Stimulated activated CD8-positive, alpha-beta memory T cell treated with anti-CD3 and anti-CD28 coated beads, Interleukin-15, amount 100 ng/mL, for 48 hours (primary cell): ENCODE measurements around the gene ARF1.
"Not testable (repeated sequence)": the region's sequence is repeated elsewhere in the genome, so short reads cannot be mapped to it uniquely, and the experiment has no call there.

Experiments used
- DNase-seq, 2 donors: peaks; one replicate each; pipeline ENCODE4 v3.0.0-alpha.2; 2020; ENCODE audit warnings: low read depth in 2 of 2

ARF1 gene

GRCh38 chr1:228101994-228102790 is 19.7 kb downstream of the ARF1 start:
- no peak for DNase-seq

GRCh38 chr1:228102791-228103620 is 20.5 kb downstream of the ARF1 start, which contains the start of gene C1orf35:
C1orf35 (minus strand) TSS chr1:228103325; CDS start chr1:228103227, 98 bp downstream.
- peak; percentile 93 to 94 for DNase-seq

GRCh38 chr1:228104526-228105269 is 22.2 kb downstream of the ARF1 start:
- DNase-seq = no peak

GRCh38 chr1:228105270-228105995 is 22.9 kb downstream of the ARF1 start:
- DNase-seq = no peak

- DNase-seq = no peak
Observed at GRCh38 chr1:228105996-228106799, 23.7 kb downstream of the ARF1 start.

- DNase-seq = no peak
Observed at GRCh38 chr1:228106800-228107054, 24.2 kb downstream of the ARF1 start.

GRCh38 chr1:228107636-228108035 is 25.1 kb downstream of the ARF1 start:
- no peak for DNase-seq

GRCh38 chr1:228108055-228108690 is 25.7 kb downstream of the ARF1 start:
- no peak for DNase-seq

- DNase-seq = no peak
Observed at GRCh38 chr1:228108742-228109072, 26.2 kb downstream of the ARF1 start.

GRCh38 chr1:228109073-228109961 is 26.8 kb downstream of the ARF1 start, which contains the start of gene MRPL55:
MRPL55 (minus strand) TSS chr1:228109299; CDS start chr1:228108260, 1,039 bp downstream.
- peak; percentile 96 for DNase-seq

- DNase-seq = no peak
Observed at GRCh38 chr1:228109962-228110488, 27.5 kb downstream of the ARF1 start.

- no peak for DNase-seq
Observed at GRCh38 chr1:228110556-228110955, 28.0 kb downstream of the ARF1 start.

- not testable (repeated sequence) for DNase-seq
Observed at GRCh38 chr1:228111315-228111714, 28.8 kb downstream of the ARF1 start.

- no peak for DNase-seq
Observed at GRCh38 chr1:228112167-228112566, 29.7 kb downstream of the ARF1 start.

GRCh38 chr1:228112617-228113016 is 30.1 kb downstream of the ARF1 start:
- no peak for DNase-seq

- no peak for DNase-seq
Observed at GRCh38 chr1:228114827-228115226, 32.3 kb downstream of the ARF1 start.

- DNase-seq = no peak
Observed at GRCh38 chr1:228117335-228117734, 34.8 kb downstream of the ARF1 start.

- DNase-seq = no peak
Observed at GRCh38 chr1:228118040-228118439, 35.5 kb downstream of the ARF1 start.

GRCh38 chr1:228120351-228120750 is 37.8 kb downstream of the ARF1 start:
- no peak for DNase-seq
